ENCODE results near the gene AGR2. TPM values are rescaled to one million over a fixed set of nuclear protein-coding genes. Genes with fewer than 3 reads are reported as not detected.

Gene AGR2
- total RNA-seq, 4 donors from 2014 or later, result 2.6 to 23.9 (median 4.1) TPM; not detected in 1

DNA sequence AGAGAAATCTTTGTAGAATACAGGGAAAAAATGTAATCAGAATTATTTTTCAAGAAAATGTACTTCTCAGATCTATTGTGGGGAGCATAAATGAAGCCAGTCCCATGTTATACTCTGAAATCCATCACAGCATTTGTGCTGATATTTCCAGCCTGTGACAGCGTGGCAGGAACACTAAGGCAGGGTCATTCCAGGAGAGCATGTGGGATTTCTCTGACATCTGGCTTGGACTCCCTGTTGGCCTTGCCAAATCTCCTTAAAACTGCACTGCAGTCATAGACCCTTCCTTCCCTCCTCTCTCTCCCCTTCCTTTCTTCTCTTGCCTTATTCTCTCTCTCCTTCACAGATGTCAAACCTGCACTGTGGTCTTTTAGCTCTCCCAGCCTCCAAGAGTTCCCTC, 57.7 kb downstream of the AGR2 start:
- no peaks in the 10 kb centered on the region for H3K36me3 ChIP-seq
- H3K4me3 ChIP-seq (replicated peaks in 1 of 3), result no peak overlapping the region
- H3K4me1 ChIP-seq, result no peaks in the 10 kb centered on the region
- no peak for DNase-seq
- WGBS, 2 donors, result 67 to 77% methylated on average over 1 of the region's 1 CpG
- TF ChIP-seq, protein P1, sequence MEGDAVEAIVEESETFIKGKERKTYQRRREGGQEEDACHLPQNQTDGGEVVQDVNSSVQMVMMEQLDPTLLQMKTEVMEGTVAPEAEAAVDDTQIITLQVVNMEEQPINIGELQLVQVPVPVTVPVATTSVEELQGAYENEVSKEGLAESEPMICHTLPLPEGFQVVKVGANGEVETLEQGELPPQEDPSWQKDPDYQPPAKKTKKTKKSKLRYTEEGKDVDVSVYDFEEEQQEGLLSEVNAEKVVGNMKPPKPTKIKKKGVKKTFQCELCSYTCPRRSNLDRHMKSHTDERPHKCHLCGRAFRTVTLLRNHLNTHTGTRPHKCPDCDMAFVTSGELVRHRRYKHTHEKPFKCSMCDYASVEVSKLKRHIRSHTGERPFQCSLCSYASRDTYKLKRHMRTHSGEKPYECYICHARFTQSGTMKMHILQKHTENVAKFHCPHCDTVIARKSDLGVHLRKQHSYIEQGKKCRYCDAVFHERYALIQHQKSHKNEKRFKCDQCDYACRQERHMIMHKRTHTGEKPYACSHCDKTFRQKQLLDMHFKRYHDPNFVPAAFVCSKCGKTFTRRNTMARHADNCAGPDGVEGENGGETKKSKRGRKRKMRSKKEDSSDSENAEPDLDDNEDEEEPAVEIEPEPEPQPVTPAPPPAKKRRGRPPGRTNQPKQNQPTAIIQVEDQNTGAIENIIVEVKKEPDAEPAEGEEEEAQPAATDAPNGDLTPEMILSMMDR (IDR thresholded peaks at IDR 0.05), result no peak
- TF ChIP-seq POLR2A (IDR thresholded peaks at IDR 0.05), result no peak
- intact Hi-C loops (cut with DNase I), result no loop called here
- no peaks in the 10 kb centered on the region for H3K27me3 ChIP-seq
- H3K27ac ChIP-seq, result no peak overlapping the region
- no peaks in the 10 kb centered on the region for H3K9me3 ChIP-seq

DNA sequence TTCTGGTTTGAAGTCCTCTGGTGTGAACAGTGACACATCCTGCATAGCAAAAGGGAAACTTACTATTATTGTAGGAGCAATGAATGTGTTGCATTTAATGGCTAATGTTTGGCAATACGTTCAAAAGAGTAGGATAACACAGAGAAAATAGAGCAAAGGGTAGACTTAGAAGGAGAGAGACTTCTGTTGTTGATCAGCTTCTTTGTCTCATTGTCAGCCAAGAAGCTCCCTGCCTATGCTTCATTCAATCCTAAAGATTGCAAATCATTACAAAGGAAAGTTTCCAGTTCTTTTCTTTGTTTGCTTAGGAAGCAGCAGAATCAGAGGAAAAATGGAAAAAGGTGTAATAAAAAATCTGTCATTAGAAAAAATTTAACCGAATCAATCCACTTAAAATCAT, 59.2 kb downstream of the AGR2 start:
- TF ChIP-seq POLR2A (IDR thresholded peaks at IDR 0.05), result no peak
- TF ChIP-seq, protein P1 (IDR thresholded peaks at IDR 0.05), result no peak
- H3K9me3 ChIP-seq, result no peaks in the 10 kb centered on the region
- H3K27me3 ChIP-seq, result no peaks in the 10 kb centered on the region
- no peak overlapping the region for H3K4me3 ChIP-seq (replicated peaks in 1 of 3)
- intact Hi-C loops (cut with DNase I), result no loop called here
- WGBS, 2 donors, result 78 to 79% methylated on average over 2 of the region's 2 CpGs
- no peak overlapping the region for H3K27ac ChIP-seq
- H3K4me1 ChIP-seq, result no peaks in the 10 kb centered on the region
- no peaks in the 10 kb centered on the region for H3K36me3 ChIP-seq
- no peak for DNase-seq

DNA sequence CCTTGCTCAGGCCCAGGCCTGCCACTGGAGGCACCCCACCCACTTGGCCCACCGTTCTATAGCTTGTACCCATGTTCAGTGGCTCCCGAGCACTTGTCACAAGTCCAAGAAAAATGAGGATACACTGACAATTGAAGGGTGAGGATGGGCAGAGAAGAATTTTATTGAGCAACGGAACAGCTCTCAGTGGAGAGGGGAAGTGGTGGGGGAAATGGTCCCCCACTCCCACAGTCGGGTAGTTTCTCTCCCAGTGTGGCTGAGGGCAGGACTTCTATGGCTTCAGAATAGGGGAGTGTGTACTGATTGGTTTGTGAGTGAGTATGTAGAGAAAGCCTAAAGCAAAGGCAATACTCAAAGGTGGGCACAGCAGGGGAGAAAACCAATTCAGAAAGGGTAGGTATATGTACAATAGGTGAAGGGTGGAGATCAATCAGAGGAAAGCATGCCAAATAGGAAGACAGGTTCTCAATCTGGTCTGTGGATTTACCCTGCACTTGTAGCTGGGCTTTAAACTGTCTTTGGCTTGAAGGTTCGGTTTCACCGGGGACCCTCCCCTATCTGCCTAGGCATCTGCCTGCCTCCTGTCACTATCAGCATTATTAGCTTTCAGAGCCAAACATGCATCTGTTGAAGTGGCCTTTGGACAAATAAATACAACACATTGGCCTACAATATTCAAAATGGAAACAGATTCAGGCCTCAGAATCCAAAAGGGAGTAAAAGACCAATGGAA, 60.1 kb downstream of the AGR2 start:
- intact Hi-C loops (cut with DNase I), result no loop called here

DNA sequence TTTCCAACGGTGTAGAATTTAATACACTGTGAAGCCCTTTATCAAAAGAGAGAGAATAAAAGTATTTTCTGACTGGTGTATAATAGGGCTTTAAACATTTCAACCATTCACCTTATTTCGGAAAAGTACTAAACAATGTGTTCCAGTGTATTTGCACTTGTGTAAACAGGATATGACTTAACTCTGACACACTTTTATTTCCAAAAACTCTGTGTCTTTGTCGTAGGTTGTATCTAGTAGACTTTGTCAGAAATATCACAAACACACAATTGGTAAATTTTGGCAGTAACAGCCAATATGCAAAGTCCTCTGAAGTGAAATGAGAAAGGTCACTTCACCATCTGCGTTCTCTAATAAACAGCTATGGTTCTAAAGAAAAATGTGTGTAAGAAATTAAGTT, 61.6 kb downstream of the AGR2 start:
- Histone ChIP-seq H3K4me3 (replicated peaks in 1 of 3) (no peak overlapping the region), H3K27me3 (no peaks in the 10 kb centered on the region), H3K4me1 (no peaks in the 10 kb centered on the region), H3K36me3 (no peaks in the 10 kb centered on the region), H3K9me3 (no peaks in the 10 kb centered on the region), H3K27ac (no peak overlapping the region)
- TF ChIP-seq, protein P1 (IDR thresholded peaks at IDR 0.05), result no peak
- no peak for TF ChIP-seq POLR2A (IDR thresholded peaks at IDR 0.05)
- intact Hi-C loops (cut with DNase I), result no loop called here
- no peak for DNase-seq
- 64% methylated on average over 4 of the region's 4 CpGs for whole genome bisulfite sequencing, 2 donors

More for the DNA sequence above, 60.1 kb downstream of the AGR2 start:
- no peaks in the 10 kb centered on the region for H3K9me3 ChIP-seq
- H3K27me3 ChIP-seq, result no peaks in the 10 kb centered on the region
- no peaks in the 10 kb centered on the region for H3K4me1 ChIP-seq
- no peaks in the 10 kb centered on the region for H3K36me3 ChIP-seq
- TF ChIP-seq, protein P1 (IDR thresholded peaks at IDR 0.05), result no peak
- TF ChIP-seq POLR2A (IDR thresholded peaks at IDR 0.05), result no peak
- no peak overlapping the region for H3K4me3 ChIP-seq (replicated peaks in 1 of 3)
- H3K27ac ChIP-seq, result no peak overlapping the region
- DNase-seq, result no peak
- 81 to 85% methylated on average over 6 of the region's 6 CpGs for WGBS, 2 donors

DNA sequence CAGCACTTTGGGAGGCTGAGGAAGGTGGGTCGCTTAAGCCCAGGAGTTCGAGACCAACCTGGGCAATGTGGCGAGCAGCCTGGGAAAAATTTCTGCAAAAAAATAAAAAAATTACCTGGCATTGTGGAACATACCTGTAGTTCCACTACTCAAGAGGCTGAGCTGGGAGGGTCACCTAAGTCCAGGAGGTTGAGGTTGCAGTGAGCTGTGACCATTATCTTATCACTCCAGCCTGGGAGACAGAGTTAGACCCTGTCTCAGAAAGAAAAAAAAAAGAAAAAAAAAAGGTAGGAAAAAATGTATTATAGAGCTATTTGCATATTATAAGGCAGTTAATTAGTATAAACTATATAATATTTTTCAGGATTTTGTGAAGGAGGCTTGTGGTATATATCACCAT, 62.3 kb downstream of the AGR2 start:
- Histone ChIP-seq H3K4me1 (no peaks in the 10 kb centered on the region), H3K27ac (no peak overlapping the region), H3K36me3 (no peaks in the 10 kb centered on the region), H3K4me3 (replicated peaks in 1 of 3) (no peak overlapping the region), H3K27me3 (no peaks in the 10 kb centered on the region), H3K9me3 (no peaks in the 10 kb centered on the region)
- TF ChIP-seq POLR2A (IDR thresholded peaks at IDR 0.05), result no peak
- TF ChIP-seq, protein P1 (IDR thresholded peaks at IDR 0.05), result no peak
- intact Hi-C loops (cut with DNase I), result no loop called here
- 98 to 99% methylated on average over 3 of the region's 3 CpGs for WGBS, 2 donors
- no peak for DNase-seq

Other genes starting within 250 kb of the AGR2 start
- gene ANKMY2, start 159.2 kb downstream of the AGR2 start, total RNA-seq, result 10 to 100 TPM; 21.2 to 35.1 (median 23.9) TPM
- gene BZW2, start 158.8 kb downstream of the AGR2 start, total RNA-seq, result 10 to 100 TPM; 63.0 to 69.0 (median 66.8) TPM
- gene TSPAN13, start 51.2 kb downstream of the AGR2 start, total RNA-seq, result 10 to 100 TPM; 16.8 to 31.1 (median 28.2) TPM
- 1 to 10 TPM in 2 of 4 donors, not detected in 2; 1.9 to 7.5 TPM for gene AGR3, start 77.0 kb upstream of the AGR2 start, total RNA-seq